Measurements from ENCODE around the gene CARTPT. TPM values are rescaled to one million over a fixed set of nuclear protein-coding genes. Genes with fewer than 3 reads are reported as not detected.

Gene CARTPT
- total RNA-seq: 12.7 TPM

GRCh38 chr5:71719063-71719964 is at the start of gene CARTPT:
CARTPT (plus strand) TSS chr5:71719275; CDS start chr5:71719294, 19 bp downstream.
- intact Hi-C loops (cut with DNase I): no loop called here
- Histone ChIP-seq H3K27me3 (no peaks in the 10 kb centered on the region), H3K4me3 (no peak within 1 kb of the TSS)

GRCh38 chr5:71677977-71678376 is 41.1 kb upstream of the CARTPT start:
- no peak for TF ChIP-seq CTCF (IDR thresholded peaks at IDR 0.05)
- Histone ChIP-seq H3K27ac (no peak overlapping the region), H3K9me3 (no peaks in the 10 kb centered on the region), H3K36me3 (no peaks in the 10 kb centered on the region), H3K4me1 (no peaks in the 10 kb centered on the region), H3K27me3 (no peaks in the 10 kb centered on the region), H3K4me3 (no peak overlapping the region)
- intact Hi-C loops (cut with DNase I): no loop called here
- no peak for DNase-seq (ENCODE audit: low spot score in 2 of 2)

More at GRCh38 chr5:71719063-71719964, at the start of gene CARTPT:
- H3K4me1 ChIP-seq: no peaks in the 10 kb centered on the region
- no peaks in the 10 kb centered on the region for H3K9me3 ChIP-seq
- no peak for TF ChIP-seq CTCF (IDR thresholded peaks at IDR 0.05)
- no peaks in the 10 kb centered on the region for H3K36me3 ChIP-seq
- H3K27ac ChIP-seq: no peak within 1 kb of the TSS
- DNase-seq (ENCODE audit: low spot score in 2 of 2): no peak

GRCh38 chr5:71679714-71680113 is 39.4 kb upstream of the CARTPT start:
- no peak for DNase-seq (ENCODE audit: low spot score in 2 of 2)
- Histone ChIP-seq H3K9me3 (no peaks in the 10 kb centered on the region), H3K36me3 (no peaks in the 10 kb centered on the region), H3K4me3 (no peak overlapping the region), H3K27ac (no peak overlapping the region), H3K4me1 (no peaks in the 10 kb centered on the region), H3K27me3 (no peaks in the 10 kb centered on the region)
- intact Hi-C loops (cut with DNase I): no loop called here
- no peak for TF ChIP-seq CTCF (IDR thresholded peaks at IDR 0.05)

- intact Hi-C loops (cut with DNase I): no loop called here
- no peak for TF ChIP-seq CTCF (IDR thresholded peaks at IDR 0.05)
- no peaks in the 10 kb centered on the region for H3K4me1 ChIP-seq
- DNase-seq (ENCODE audit: low spot score in 2 of 2): no peak
- no peaks in the 10 kb centered on the region for H3K36me3 ChIP-seq
- no peak overlapping the region for H3K4me3 ChIP-seq
- H3K27ac ChIP-seq: no peak overlapping the region
- no peaks in the 10 kb centered on the region for H3K27me3 ChIP-seq
- no peaks in the 10 kb centered on the region for H3K9me3 ChIP-seq
These were observed 38.6 kb upstream of the CARTPT start for GRCh38 chr5:71680510-71680909.

- H3K27me3 ChIP-seq: no peaks in the 10 kb centered on the region
- H3K36me3 ChIP-seq: no peaks in the 10 kb centered on the region
- no peak for DNase-seq (ENCODE audit: low spot score in 2 of 2)
- H3K9me3 ChIP-seq: no peaks in the 10 kb centered on the region
- H3K4me3 ChIP-seq: no peak overlapping the region
- no peak overlapping the region for H3K27ac ChIP-seq
- no peak for TF ChIP-seq CTCF (IDR thresholded peaks at IDR 0.05)
- intact Hi-C loops (cut with DNase I): no loop called here
- no peaks in the 10 kb centered on the region for H3K4me1 ChIP-seq
These were observed 37.8 kb upstream of the CARTPT start for GRCh38 chr5:71681296-71681695.
